Neutrophil (primary cell): ENCODE results near the gene NDFIP1.

Experiments
- H3K27ac ChIP-seq: fragments of 200-600 bp; sonication (generic); 2 replicates; pipeline ENCODE4 v1.5.1; 2016; ENCODE audit warnings: mild to moderate bottlenecking, moderate library complexity
- H3K27me3 ChIP-seq: fragments of 200-600 bp; sonication (generic); 2 replicates; pipeline ENCODE4 v1.6.0; 2016; ENCODE audit warnings: mild to moderate bottlenecking
- H3K36me3 ChIP-seq: fragments of 200-600 bp; sonication (generic); 2 replicates; pipeline ENCODE4 v1.5.1; 2017
- H3K4me1 ChIP-seq, 2 experiments: fragments of 200-600 bp in 1 of 2; sonication (generic) in 1 of 2; 1 replicate in 1 of 2; 2 replicates in 1 of 2; pipeline versions ENCODE4 v1.5.1 to v1.6.1; 2013 to 2016; ENCODE audit warnings: low read depth in 1 of 2, low read length in 1 of 2, mild to moderate bottlenecking in 1 of 2, moderate library complexity in 1 of 2; ENCODE audit not compliant: control insufficient read depth in 1 of 2, insufficient read depth in 1 of 2
- H3K4me3 ChIP-seq, 2 experiments: fragments of 200-600 bp in 1 of 2; sonication (generic) in 1 of 2; 1 replicate in 1 of 2; 2 replicates in 1 of 2; pipeline ENCODE4 v1.5.1; 2013 to 2016; ENCODE audit warnings: low read depth in 1 of 2, low read length in 1 of 2, mild to moderate bottlenecking in 1 of 2, moderate library complexity in 1 of 2
- H3K9me3 ChIP-seq: fragments of 200-600 bp; sonication (generic); 2 replicates; pipeline ENCODE4 v1.5.1; 2016
- CTCF ChIP-seq: fragments of 200-600 bp; sonication (generic); IDR thresholded peaks from 2 replicates; pipeline ENCODE4 v1.5.1; 2016; ENCODE audit warnings: antibody characterized with exemption

NDFIP1 gene

GRCh38 chr5:142095651-142096330 is 12.8 kb upstream of the NDFIP1 start:
- H3K4me1 ChIP-seq = no peaks in the 10 kb centered on the region
- no peak overlapping the region for H3K27ac ChIP-seq
- H3K4me3 ChIP-seq = no peak overlapping the region
- TF ChIP-seq CTCF = no peak
- no peaks in the 10 kb centered on the region for H3K36me3 ChIP-seq
- H3K9me3 ChIP-seq = no peaks in the 10 kb centered on the region
- no peaks in the 10 kb centered on the region for H3K27me3 ChIP-seq

- H3K4me1 ChIP-seq = no peaks in the 10 kb centered on the region
- no peaks in the 10 kb centered on the region for H3K27me3 ChIP-seq
- H3K9me3 ChIP-seq = no peaks in the 10 kb centered on the region
- no peaks in the 10 kb centered on the region for H3K36me3 ChIP-seq
- no peak for TF ChIP-seq CTCF
- H3K27ac ChIP-seq = no peak overlapping the region
- H3K4me3 ChIP-seq = no peak overlapping the region
These were observed 12.2 kb upstream of the NDFIP1 start for GRCh38 chr5:142096382-142096781.

- Histone ChIP-seq H3K36me3 (no peaks in the 10 kb centered on the region), H3K27me3 (no peaks in the 10 kb centered on the region), H3K4me3 (no peak overlapping the region), H3K9me3 (no peaks in the 10 kb centered on the region), H3K4me1 (no peaks in the 10 kb centered on the region), H3K27ac (no peak overlapping the region)
- no peak for TF ChIP-seq CTCF
These were observed 10.9 kb upstream of the NDFIP1 start for GRCh38 chr5:142097681-142098080.

- no peak overlapping the region for H3K4me3 ChIP-seq
- TF ChIP-seq CTCF = no peak
- H3K9me3 ChIP-seq = no peaks in the 10 kb centered on the region
- H3K27me3 ChIP-seq = no peaks in the 10 kb centered on the region
- no peak overlapping the region for H3K27ac ChIP-seq
- H3K4me1 ChIP-seq = no peaks in the 10 kb centered on the region
- H3K36me3 ChIP-seq = no peaks in the 10 kb centered on the region
These were observed 10.3 kb upstream of the NDFIP1 start for GRCh38 chr5:142098275-142098674.

- H3K9me3 ChIP-seq = no peaks in the 10 kb centered on the region
- no peak overlapping the region for H3K4me3 ChIP-seq
- H3K27me3 ChIP-seq = no peaks in the 10 kb centered on the region
- H3K36me3 ChIP-seq = no peaks in the 10 kb centered on the region
- no peak for TF ChIP-seq CTCF
- H3K27ac ChIP-seq = no peak overlapping the region
- H3K4me1 ChIP-seq = no peaks in the 10 kb centered on the region
These were observed 9.6 kb upstream of the NDFIP1 start for GRCh38 chr5:142098931-142099330.

- H3K9me3 ChIP-seq = no peaks in the 10 kb centered on the region
- H3K27me3 ChIP-seq = peaks cover 4% of the 10 kb centered on the region
- no peak for TF ChIP-seq CTCF
- H3K27ac ChIP-seq = no peak overlapping the region
- H3K4me3 ChIP-seq = no peak overlapping the region
- no peaks in the 10 kb centered on the region for H3K4me1 ChIP-seq
- no peaks in the 10 kb centered on the region for H3K36me3 ChIP-seq
These were observed 8.3 kb upstream of the NDFIP1 start for GRCh38 chr5:142100307-142100706.
